T-helper 22 cell (primary cell): ENCODE results near the gene BTF3.

Experiments
- DNase-seq: peaks from one replicate; pipeline ENCODE4 v3.0.0-alpha.2; 2020; ENCODE audit warnings: low read depth

Gene BTF3

GRCh38 chr5:73525606-73526203 is 27.5 kb downstream of the BTF3 start:
- DNase-seq, result no peak

GRCh38 chr5:73528248-73528647 is 30.0 kb downstream of the BTF3 start:
- no peak for DNase-seq

GRCh38 chr5:73529081-73529480 is 30.8 kb downstream of the BTF3 start:
- DNase-seq, result no peak

GRCh38 chr5:73531356-73531755 is 33.1 kb downstream of the BTF3 start:
- DNase-seq, result no peak

GRCh38 chr5:73532195-73532594 is 34.0 kb downstream of the BTF3 start:
- DNase-seq, result no peak

GRCh38 chr5:73534011-73534644 is 35.9 kb downstream of the BTF3 start:
- DNase-seq, result no peak

GRCh38 chr5:73534971-73535370 is 36.7 kb downstream of the BTF3 start:
- DNase-seq, result no peak

GRCh38 chr5:73539730-73540129 is 41.5 kb downstream of the BTF3 start:
- no peak for DNase-seq

GRCh38 chr5:73540192-73540591 is 42.0 kb downstream of the BTF3 start:
- DNase-seq, result no peak

GRCh38 chr5:73542020-73542419 is 43.8 kb downstream of the BTF3 start:
- DNase-seq, result no peak

GRCh38 chr5:73544429-73545402 is 46.5 kb downstream of the BTF3 start:
- no peak for DNase-seq

- DNase-seq, result no peak
Observed at GRCh38 chr5:73545403-73545779, 47.1 kb downstream of the BTF3 start.

GRCh38 chr5:73550016-73550415 is 51.8 kb downstream of the BTF3 start:
- no peak for DNase-seq

- DNase-seq, result no peak
Observed at GRCh38 chr5:73552642-73553041, 54.4 kb downstream of the BTF3 start.
